ENCODE results near the gene FKBP6. TPM values are rescaled to one million over a fixed set of nuclear protein-coding genes. Genes with fewer than 3 reads are reported as not detected.
"Not testable (repeated sequence)": the region's sequence is repeated elsewhere in the genome, so short reads cannot be mapped to it uniquely, and the experiment has no call there.

The FKBP6 gene
- total RNA-seq, 2 experiments from 2014 or later: not detected

DNA sequence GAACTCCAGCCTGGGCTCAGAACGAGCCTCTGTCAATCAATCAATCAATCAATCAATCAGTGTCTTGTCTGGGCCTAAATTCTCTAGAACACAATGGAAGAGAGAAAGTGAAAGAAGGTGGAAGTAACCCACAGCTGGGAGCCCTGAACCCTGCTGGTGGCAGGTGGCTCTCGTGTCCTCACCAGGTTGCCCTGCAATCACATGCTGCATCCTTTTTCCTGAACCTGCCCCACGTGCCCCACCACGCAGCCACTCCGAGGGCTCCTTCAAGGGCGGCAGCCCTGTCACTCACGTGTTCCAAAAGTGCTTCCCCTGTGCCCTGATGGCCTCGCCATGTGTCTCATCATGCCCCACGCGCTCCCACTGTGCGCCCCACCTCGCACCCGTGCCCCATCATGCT is 512 bp upstream of the FKBP6 start:
- H3K27ac Mint-ChIP-seq; DNase-seq; intact Hi-C loops (cut with DNase I, micrococcal nuclease); H3K27me3 Mint-ChIP-seq; POLR2A ChIA-PET; H3K4me3 Mint-ChIP-seq; H3K9me3 Mint-ChIP-seq (ENCODE audit: low read depth); H3K4me1 Mint-ChIP-seq; ATAC-seq; CTCF ChIA-PET; H3K36me3 Mint-ChIP-seq (ENCODE audit: low read depth): not testable (repeated sequence)

GRCh38 chr7:73328696-73329095 is 735 bp downstream of the FKBP6 start:
- CTCF ChIA-PET: interaction anchor here (0.8 to 1.0 kb wide), 2 partner anchors 12 to 123 kb away, joined by 3 to 4 read pairs; no protein-coding TSS in a partner anchor
- no peak overlapping the region for H3K27ac Mint-ChIP-seq
- POLR2A ChIA-PET: no interaction called here
- ATAC-seq (no peak), DNase-seq (no peak)
- H3K36me3 Mint-ChIP-seq (ENCODE audit: low read depth): no peaks in the 10 kb centered on the region
- no peaks in the 10 kb centered on the region for H3K9me3 Mint-ChIP-seq (ENCODE audit: low read depth)
- H3K27me3 Mint-ChIP-seq: no peaks in the 10 kb centered on the region
- intact Hi-C loops (cut with DNase I, micrococcal nuclease): no loop called here
- no peak overlapping the region for H3K4me3 Mint-ChIP-seq
- peaks cover 6% of the 10 kb centered on the region for H3K4me1 Mint-ChIP-seq

DNA sequence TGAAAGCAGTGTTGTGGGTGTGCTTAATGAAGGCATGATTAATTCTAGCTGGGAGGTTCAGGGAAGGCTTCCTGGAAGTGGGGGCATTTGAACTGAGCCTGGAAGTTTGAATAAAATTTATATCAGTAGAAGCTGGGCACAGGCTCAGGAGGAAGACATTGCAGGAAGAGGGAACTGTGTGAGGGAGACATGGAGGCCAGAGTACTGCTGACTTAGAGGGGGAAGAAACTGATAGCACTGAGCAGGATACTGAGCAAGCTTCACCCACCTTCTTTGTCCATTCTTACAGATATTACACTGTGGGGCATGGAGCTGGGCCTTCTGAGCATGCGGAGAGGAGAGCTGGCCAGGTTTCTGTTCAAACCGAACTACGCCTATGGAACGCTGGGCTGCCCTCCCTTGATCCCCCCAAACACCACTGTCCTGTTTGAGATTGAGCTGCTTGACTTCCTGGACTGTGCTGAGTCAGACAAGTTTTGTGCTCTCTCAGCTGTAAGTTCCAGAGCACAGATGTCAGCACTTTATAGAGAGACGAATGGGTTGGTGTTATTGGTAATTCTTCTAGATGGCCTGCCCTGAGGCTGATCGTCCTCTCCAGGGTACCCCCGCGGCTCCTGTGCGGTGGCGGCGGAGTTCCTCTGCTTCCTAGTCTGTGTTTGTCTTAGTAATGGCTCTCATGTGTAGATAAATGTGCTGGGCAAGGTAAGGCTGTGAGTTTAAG is 2.1 kb downstream of the FKBP6 start:
- CTCF ChIA-PET: interaction anchor here (1.0 kb wide), 1 partner anchor 122 kb away, joined by 4 read pairs; no protein-coding TSS in a partner anchor
- POLR2A ChIA-PET: no interaction called here
- H3K27ac Mint-ChIP-seq: no peak overlapping the region

GRCh38 chr7:73330772-73331171 is 2.8 kb downstream of the FKBP6 start:
- Mint-ChIP-seq H3K4me3 (no peak overlapping the region), H3K4me1 (no peaks in the 10 kb centered on the region), H3K27me3 (no peaks in the 10 kb centered on the region), H3K36me3 (ENCODE audit: low read depth) (no peaks in the 10 kb centered on the region), H3K9me3 (ENCODE audit: low read depth) (no peaks in the 10 kb centered on the region), H3K27ac (no peak overlapping the region)
- ATAC-seq (no peak), DNase-seq (no peak)
- ChIA-PET POLR2A (no interaction called here), CTCF (interaction anchor here (1.0 kb wide), 1 partner anchor 11 kb away, joined by 3 read pairs; no protein-coding TSS in a partner anchor)
- intact Hi-C loops (cut with DNase I, micrococcal nuclease): no loop called here

More for the DNA sequence above, 2.1 kb downstream of the FKBP6 start:
- H3K36me3 Mint-ChIP-seq (ENCODE audit: low read depth): no peaks in the 10 kb centered on the region
- no peaks in the 10 kb centered on the region for H3K4me1 Mint-ChIP-seq
- no peak for ATAC-seq
- DNase-seq: no peak
- intact Hi-C loops (cut with DNase I, micrococcal nuclease): no loop called here
- no peaks in the 10 kb centered on the region for H3K9me3 Mint-ChIP-seq (ENCODE audit: low read depth)
- H3K4me3 Mint-ChIP-seq: no peak overlapping the region
- H3K27me3 Mint-ChIP-seq: no peaks in the 10 kb centered on the region

GRCh38 chr7:73332447-73332846 is 4.5 kb downstream of the FKBP6 start:
- ATAC-seq (no peak), DNase-seq (no peak)
- Mint-ChIP-seq H3K36me3 (ENCODE audit: low read depth) (no peaks in the 10 kb centered on the region), H3K9me3 (ENCODE audit: low read depth) (no peaks in the 10 kb centered on the region), H3K4me3 (no peak overlapping the region), H3K27ac (no peak overlapping the region), H3K27me3 (no peaks in the 10 kb centered on the region), H3K4me1 (no peaks in the 10 kb centered on the region)
- intact Hi-C loops (cut with DNase I, micrococcal nuclease): no loop called here
- ChIA-PET CTCF (no interaction called here), POLR2A (no interaction called here)

- Mint-ChIP-seq H3K4me1 (no peaks in the 10 kb centered on the region), H3K27ac (no peak overlapping the region), H3K4me3 (no peak overlapping the region), H3K36me3 (ENCODE audit: low read depth) (no peaks in the 10 kb centered on the region), H3K27me3 (no peaks in the 10 kb centered on the region), H3K9me3 (ENCODE audit: low read depth) (no peaks in the 10 kb centered on the region)
- ChIA-PET CTCF (no interaction called here), POLR2A (no interaction called here)
- ATAC-seq (no peak), DNase-seq (no peak)
- intact Hi-C loops (cut with DNase I, micrococcal nuclease): no loop called here
These were observed 10.4 kb downstream of the FKBP6 start for GRCh38 chr7:73338321-73338720.

DNA sequence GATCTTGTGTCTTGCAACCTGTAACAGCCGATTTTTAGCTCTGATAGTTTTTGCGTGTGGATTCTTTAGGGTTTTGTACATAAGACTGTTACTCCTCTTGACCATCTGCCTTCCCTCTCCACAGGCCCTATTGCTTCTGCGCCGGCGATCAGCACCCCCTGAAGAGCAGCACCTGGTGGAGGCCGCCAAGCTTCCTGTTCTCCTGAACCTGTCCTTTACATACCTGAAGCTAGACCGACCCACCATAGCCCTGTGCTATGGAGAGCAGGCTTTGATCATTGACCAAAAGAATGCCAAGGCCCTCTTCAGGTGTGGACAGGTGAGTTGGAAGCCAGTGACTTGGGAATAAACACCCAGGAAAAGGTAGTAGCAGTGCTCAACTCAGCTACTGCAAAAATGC is 12.6 kb downstream of the FKBP6 start:
- H3K9me3 Mint-ChIP-seq (ENCODE audit: low read depth): no peaks in the 10 kb centered on the region
- H3K36me3 Mint-ChIP-seq (ENCODE audit: low read depth): no peaks in the 10 kb centered on the region
- intact Hi-C loops (cut with DNase I, micrococcal nuclease): no loop called here
- DNase-seq: no peak
- no peaks in the 10 kb centered on the region for H3K4me1 Mint-ChIP-seq
- H3K27me3 Mint-ChIP-seq: peaks cover 3% of the 10 kb centered on the region
- no peak overlapping the region for H3K4me3 Mint-ChIP-seq
- ATAC-seq: no peak
- CTCF ChIA-PET: interaction anchor here (0.6 kb wide), 1 partner anchor 335 kb away, joined by 3 read pairs; no protein-coding TSS in a partner anchor
- no peak overlapping the region for H3K27ac Mint-ChIP-seq
- POLR2A ChIA-PET: no interaction called here

- Mint-ChIP-seq H3K4me1 (no peaks in the 10 kb centered on the region), H3K4me3 (no peak overlapping the region), H3K27me3 (peaks cover 3% of the 10 kb centered on the region), H3K27ac (no peak overlapping the region), H3K9me3 (ENCODE audit: low read depth) (no peaks in the 10 kb centered on the region), H3K36me3 (ENCODE audit: low read depth) (no peaks in the 10 kb centered on the region)
- ChIA-PET POLR2A (no interaction called here), CTCF (interaction anchor here (0.6 kb wide), 2 partner anchors 11 to 18 kb away, joined by 3 read pairs; no protein-coding TSS in a partner anchor)
- peak; percentile 13 for DNase-seq
- intact Hi-C loops (cut with DNase I, micrococcal nuclease): loop anchor here in 1 of 2 experiments (2.0 kb wide), 1 partner anchor 21 kb away; no protein-coding TSS in a partner anchor
- ATAC-seq: no peak
These were observed 13.9 kb downstream of the FKBP6 start for GRCh38 chr7:73341877-73342276.

- H3K9me3 Mint-ChIP-seq (ENCODE audit: low read depth): no peaks in the 10 kb centered on the region
- no peak overlapping the region for H3K27ac Mint-ChIP-seq
- intact Hi-C loops (cut with DNase I, micrococcal nuclease): loop anchor here in 1 of 2 experiments (2.0 kb wide), 1 partner anchor 22 kb away; no protein-coding TSS in a partner anchor
- POLR2A ChIA-PET: no interaction called here
- CTCF ChIA-PET: interaction anchor here (0.6 to 1.0 kb wide), 2 partner anchors 10 to 19 kb away, joined by 3 read pairs; no protein-coding TSS in a partner anchor
- ATAC-seq (no peak), DNase-seq (no peak)
- H3K27me3 Mint-ChIP-seq: peaks cover 3% of the 10 kb centered on the region
- no peaks in the 10 kb centered on the region for H3K4me1 Mint-ChIP-seq
- no peaks in the 10 kb centered on the region for H3K36me3 Mint-ChIP-seq (ENCODE audit: low read depth)
- no peak overlapping the region for H3K4me3 Mint-ChIP-seq
These were observed 14.7 kb downstream of the FKBP6 start for GRCh38 chr7:73342645-73343044.

GRCh38 chr7:73343671-73344380 is 15.9 kb downstream of the FKBP6 start:
- ChIA-PET CTCF (no interaction called here), POLR2A (no interaction called here)
- ATAC-seq: no peak
- intact Hi-C loops (cut with DNase I, micrococcal nuclease): loop anchor here in 1 of 2 experiments (2.0 kb wide), 1 partner anchor 23 kb away; no protein-coding TSS in a partner anchor
- H3K4me3 Mint-ChIP-seq: no peak overlapping the region
- H3K36me3 Mint-ChIP-seq (ENCODE audit: low read depth): no peaks in the 10 kb centered on the region
- H3K4me1 Mint-ChIP-seq: no peaks in the 10 kb centered on the region
- H3K9me3 Mint-ChIP-seq (ENCODE audit: low read depth): no peaks in the 10 kb centered on the region
- H3K27me3 Mint-ChIP-seq: peaks cover 3% of the 10 kb centered on the region
- DNase-seq: no peak
- H3K27ac Mint-ChIP-seq: no peak overlapping the region

GRCh38 chr7:73345538-73345937 is 17.6 kb downstream of the FKBP6 start:
- Mint-ChIP-seq H3K4me3 (no peak overlapping the region), H3K4me1 (no peaks in the 10 kb centered on the region), H3K27ac (no peak overlapping the region), H3K9me3 (ENCODE audit: low read depth) (no peaks in the 10 kb centered on the region), H3K36me3 (ENCODE audit: low read depth) (no peaks in the 10 kb centered on the region), H3K27me3 (peaks cover 3% of the 10 kb centered on the region)
- DNase-seq (no peak), ATAC-seq (no peak)
- ChIA-PET POLR2A (no interaction called here), CTCF (interaction anchor here (0.7 kb wide), 1 partner anchor 1060 kb away, joined by 3 read pairs; no protein-coding TSS in a partner anchor)
- intact Hi-C loops (cut with DNase I, micrococcal nuclease): no loop called here

- no peaks in the 10 kb centered on the region for H3K36me3 Mint-ChIP-seq (ENCODE audit: low read depth)
- ATAC-seq: no peak
- H3K27me3 Mint-ChIP-seq: peaks cover 3% of the 10 kb centered on the region
- H3K4me3 Mint-ChIP-seq: no peak overlapping the region
- no peak overlapping the region for H3K27ac Mint-ChIP-seq
- DNase-seq: no peak
- H3K9me3 Mint-ChIP-seq (ENCODE audit: low read depth): no peaks in the 10 kb centered on the region
- H3K4me1 Mint-ChIP-seq: no peaks in the 10 kb centered on the region
- ChIA-PET POLR2A (no interaction called here), CTCF (interaction anchor here (0.7 to 1.0 kb wide), 2 partner anchors 20 to 1060 kb away, joined by 3 read pairs; no protein-coding TSS in a partner anchor)
- intact Hi-C loops (cut with DNase I, micrococcal nuclease): no loop called here
These were observed 18.0 kb downstream of the FKBP6 start for GRCh38 chr7:73345951-73346350.
